ENCODE data around the gene TSR1.

TSR1 gene

GRCh38 chr17:2364763-2365116 is 28.5 kb upstream of the TSR1 start:
- TF ChIP-seq FOXP2 (optimal IDR thresholded peaks at IDR 0.05; ENCODE audit: borderline replicate concordance, extremely low read depth, extremely low read length, insufficient read depth) (no peak), TAF1 (IDR thresholded peaks at IDR 0.05; ENCODE audit: borderline replicate concordance, insufficient read depth, low read length) (no peak), REST (IDR thresholded peaks at IDR 0.05; ENCODE audit: insufficient read depth in 1 of 2, low read depth in 2 of 2, low read length in 2 of 2) (no peak), SIN3A (IDR thresholded peaks at IDR 0.05; ENCODE audit: borderline replicate concordance, insufficient read depth, low read length) (no peak)

GRCh38 chr17:2363851-2364762 is 27.9 kb upstream of the TSR1 start:
- TF ChIP-seq REST (IDR thresholded peaks at IDR 0.05; ENCODE audit: insufficient read depth in 1 of 2, low read depth in 2 of 2, low read length in 2 of 2) = no peak
- TF ChIP-seq POLR2AphosphoS5 (IDR thresholded peaks at IDR 0.05; ENCODE audit: low read depth, low read length) = no peak

- TF ChIP-seq TAF1 (IDR thresholded peaks at IDR 0.05; ENCODE audit: borderline replicate concordance, insufficient read depth, low read length) (no peak), FOXP2 (optimal IDR thresholded peaks at IDR 0.05; ENCODE audit: borderline replicate concordance, extremely low read depth, extremely low read length, insufficient read depth) (no peak), REST (IDR thresholded peaks at IDR 0.05; ENCODE audit: insufficient read depth in 1 of 2, low read depth in 2 of 2, low read length in 2 of 2) (no peak), POLR2AphosphoS5 (IDR thresholded peaks at IDR 0.05; ENCODE audit: low read depth, low read length) (no peak), SIN3A (IDR thresholded peaks at IDR 0.05; ENCODE audit: borderline replicate concordance, insufficient read depth, low read length) (no peak)
Measured at GRCh38 chr17:2363318-2363717, 27.1 kb upstream of the TSR1 start.

GRCh38 chr17:2362881-2363280 is 26.6 kb upstream of the TSR1 start:
- no peak for TF ChIP-seq REST (IDR thresholded peaks at IDR 0.05; ENCODE audit: insufficient read depth in 1 of 2, low read depth in 2 of 2, low read length in 2 of 2)
- TF ChIP-seq TAF1 (IDR thresholded peaks at IDR 0.05; ENCODE audit: borderline replicate concordance, insufficient read depth, low read length) = no peak
- TF ChIP-seq FOXP2 (optimal IDR thresholded peaks at IDR 0.05; ENCODE audit: borderline replicate concordance, extremely low read depth, extremely low read length, insufficient read depth) = no peak
- no peak for TF ChIP-seq SIN3A (IDR thresholded peaks at IDR 0.05; ENCODE audit: borderline replicate concordance, insufficient read depth, low read length)
- no peak for TF ChIP-seq POLR2AphosphoS5 (IDR thresholded peaks at IDR 0.05; ENCODE audit: low read depth, low read length)

GRCh38 chr17:2362416-2362815 is 26.2 kb upstream of the TSR1 start:
- TF ChIP-seq SIN3A (IDR thresholded peaks at IDR 0.05; ENCODE audit: borderline replicate concordance, insufficient read depth, low read length) (no peak), TAF1 (IDR thresholded peaks at IDR 0.05; ENCODE audit: borderline replicate concordance, insufficient read depth, low read length) (no peak), POLR2AphosphoS5 (IDR thresholded peaks at IDR 0.05; ENCODE audit: low read depth, low read length) (no peak), REST (IDR thresholded peaks at IDR 0.05; ENCODE audit: insufficient read depth in 1 of 2, low read depth in 2 of 2, low read length in 2 of 2) (no peak), FOXP2 (optimal IDR thresholded peaks at IDR 0.05; ENCODE audit: borderline replicate concordance, extremely low read depth, extremely low read length, insufficient read depth) (no peak)
